ENCODE results near the gene DMGDH. TPM values are rescaled to one million over a fixed set of nuclear protein-coding genes. Genes with fewer than 3 reads are reported as not detected.

DMGDH gene
- polyA plus RNA-seq, 1 experiment = 2.9 TPM

DNA sequence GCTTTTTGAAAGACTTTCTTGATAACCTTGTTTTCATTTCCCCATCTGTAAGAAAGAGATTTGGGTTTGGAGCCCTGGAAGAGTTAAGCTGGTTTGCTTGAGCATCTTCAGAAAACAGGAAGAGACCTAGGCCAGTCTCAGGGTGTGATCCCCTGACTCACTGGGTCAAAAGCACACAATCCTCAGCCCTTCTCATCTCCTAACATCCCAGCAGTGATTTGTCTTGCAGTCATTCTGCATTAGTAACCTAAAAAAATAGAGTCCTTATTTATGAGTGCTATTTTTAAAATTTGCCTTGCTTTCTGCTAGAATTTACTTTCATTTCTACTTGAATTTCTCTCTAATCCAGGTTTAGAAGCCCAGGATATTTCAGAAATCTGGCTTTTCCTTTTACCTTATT, 68.0 kb downstream of the DMGDH start:
- ChIA-PET CTCF (interaction anchor here (1.2 kb wide), 1 partner anchor 19 kb away, joined by 3 read pairs; no protein-coding TSS in a partner anchor), POLR2A (no interaction called here)
- Histone ChIP-seq H3K36me3 (ENCODE audit: control insufficient read depth, insufficient read depth, low read length) (no peaks in the 10 kb centered on the region), H3K27me3 (ENCODE audit: control insufficient read depth, insufficient read depth, low read length) (no peaks in the 10 kb centered on the region), H3K4me3 (ENCODE audit: low read depth, low read length) (no peak overlapping the region)
- DNase-seq (ENCODE audit: low read depth) = no peak
- TF ChIP-seq, protein P1, sequence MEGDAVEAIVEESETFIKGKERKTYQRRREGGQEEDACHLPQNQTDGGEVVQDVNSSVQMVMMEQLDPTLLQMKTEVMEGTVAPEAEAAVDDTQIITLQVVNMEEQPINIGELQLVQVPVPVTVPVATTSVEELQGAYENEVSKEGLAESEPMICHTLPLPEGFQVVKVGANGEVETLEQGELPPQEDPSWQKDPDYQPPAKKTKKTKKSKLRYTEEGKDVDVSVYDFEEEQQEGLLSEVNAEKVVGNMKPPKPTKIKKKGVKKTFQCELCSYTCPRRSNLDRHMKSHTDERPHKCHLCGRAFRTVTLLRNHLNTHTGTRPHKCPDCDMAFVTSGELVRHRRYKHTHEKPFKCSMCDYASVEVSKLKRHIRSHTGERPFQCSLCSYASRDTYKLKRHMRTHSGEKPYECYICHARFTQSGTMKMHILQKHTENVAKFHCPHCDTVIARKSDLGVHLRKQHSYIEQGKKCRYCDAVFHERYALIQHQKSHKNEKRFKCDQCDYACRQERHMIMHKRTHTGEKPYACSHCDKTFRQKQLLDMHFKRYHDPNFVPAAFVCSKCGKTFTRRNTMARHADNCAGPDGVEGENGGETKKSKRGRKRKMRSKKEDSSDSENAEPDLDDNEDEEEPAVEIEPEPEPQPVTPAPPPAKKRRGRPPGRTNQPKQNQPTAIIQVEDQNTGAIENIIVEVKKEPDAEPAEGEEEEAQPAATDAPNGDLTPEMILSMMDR (IDR thresholded peaks at IDR 0.05; ENCODE audit: insufficient read depth, low read depth, low read length) = no peak

DNA sequence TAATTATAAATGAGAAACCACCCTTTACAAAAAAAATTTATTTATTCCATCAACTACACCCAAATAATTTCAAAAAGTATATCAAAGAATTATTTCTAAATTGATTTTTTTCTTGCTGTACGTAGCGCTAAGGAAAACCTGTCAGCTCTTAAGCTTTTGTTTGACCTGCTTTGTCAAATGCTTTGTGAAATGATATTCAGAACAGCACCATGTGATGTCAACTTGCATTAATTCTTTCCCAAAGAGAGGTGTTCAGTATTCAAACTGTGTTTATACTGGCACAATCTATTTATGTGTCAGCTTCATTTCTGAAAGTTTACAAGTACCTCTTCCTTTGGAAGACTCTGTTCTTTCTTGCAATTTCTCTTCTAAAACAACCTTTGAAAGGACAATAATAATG, 72.4 kb downstream of the DMGDH start:
- H3K36me3 ChIP-seq (ENCODE audit: control insufficient read depth, insufficient read depth, low read length) = no peaks in the 10 kb centered on the region
- no peaks in the 10 kb centered on the region for H3K27me3 ChIP-seq (ENCODE audit: control insufficient read depth, insufficient read depth, low read length)
- H3K4me3 ChIP-seq (ENCODE audit: low read depth, low read length) = no peak overlapping the region
- no peak for DNase-seq (ENCODE audit: low read depth)
- ChIA-PET POLR2A (no interaction called here), CTCF (interaction anchor here (2.5 kb wide), 1 partner anchor 13 kb away, joined by 8 read pairs; no protein-coding TSS in a partner anchor)
- TF ChIP-seq, protein P1 (IDR thresholded peaks at IDR 0.05; ENCODE audit: insufficient read depth, low read depth, low read length) = no peak

DNA sequence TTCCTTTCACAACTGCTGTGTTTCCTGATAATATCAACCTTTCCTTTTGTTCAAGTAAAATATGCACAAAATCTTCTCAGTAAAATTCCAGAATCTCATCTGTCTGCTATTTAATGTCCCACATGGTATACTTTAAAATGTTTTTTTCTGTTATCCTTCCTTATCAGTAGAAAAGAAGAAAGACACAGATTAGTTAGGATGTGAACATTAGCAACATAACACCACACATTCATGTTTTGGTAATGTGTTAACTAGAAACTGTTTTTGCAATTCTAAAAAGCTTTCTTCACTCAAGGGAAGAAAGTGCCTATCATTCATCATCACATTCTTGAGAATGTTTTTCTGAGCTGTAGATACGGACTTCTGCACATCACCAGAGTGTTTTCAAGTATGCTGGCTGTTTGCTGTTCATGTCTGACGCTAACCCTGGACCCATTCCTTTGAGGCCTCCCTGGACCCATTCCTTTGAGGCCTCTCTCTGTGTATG, 73.9 kb downstream of the DMGDH start:
- no peak overlapping the region for H3K4me3 ChIP-seq (ENCODE audit: low read depth, low read length)
- CTCF ChIA-PET = interaction anchor here (0.8 to 2.5 kb wide), 3 partner anchors 12 to 29 kb away, joined by 3 to 7 read pairs (median 3); no protein-coding TSS in a partner anchor
- no peaks in the 10 kb centered on the region for H3K36me3 ChIP-seq (ENCODE audit: control insufficient read depth, insufficient read depth, low read length)
- DNase-seq (ENCODE audit: low read depth) = no peak
- H3K27me3 ChIP-seq (ENCODE audit: control insufficient read depth, insufficient read depth, low read length) = no peaks in the 10 kb centered on the region
- TF ChIP-seq, protein P1 (IDR thresholded peaks at IDR 0.05; ENCODE audit: insufficient read depth, low read depth, low read length) = no peak
- POLR2A ChIA-PET = no interaction called here

DNA sequence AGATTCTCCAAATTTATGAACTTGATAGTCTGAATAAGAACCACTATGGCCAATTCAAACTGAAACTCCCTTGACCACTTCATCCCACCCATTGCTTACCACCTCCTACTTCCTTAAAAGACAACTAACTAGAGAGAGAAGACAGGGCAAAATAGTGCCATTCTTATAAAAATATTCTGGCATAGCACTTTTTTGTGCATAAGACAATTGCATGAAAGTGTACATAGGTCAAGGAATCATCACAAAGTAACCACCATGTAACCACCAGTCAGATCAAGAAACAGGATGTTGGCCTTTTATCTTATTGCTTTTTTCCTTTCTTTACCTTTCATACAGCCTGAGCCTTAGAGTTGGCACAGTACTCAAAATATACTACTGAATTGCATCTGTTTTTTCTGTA, 76.3 kb downstream of the DMGDH start:
- CTCF ChIA-PET = interaction anchor here (2.5 kb wide), 1 partner anchor 32 kb away, joined by 7 read pairs; no protein-coding TSS in a partner anchor
- no peak for DNase-seq (ENCODE audit: low read depth)
- Histone ChIP-seq H3K27me3 (ENCODE audit: control insufficient read depth, insufficient read depth, low read length) (no peaks in the 10 kb centered on the region), H3K4me3 (ENCODE audit: low read depth, low read length) (no peak overlapping the region), H3K36me3 (ENCODE audit: control insufficient read depth, insufficient read depth, low read length) (no peaks in the 10 kb centered on the region)
- TF ChIP-seq, protein P1 (IDR thresholded peaks at IDR 0.05; ENCODE audit: insufficient read depth, low read depth, low read length) = no peak
- POLR2A ChIA-PET = no interaction called here

DNA sequence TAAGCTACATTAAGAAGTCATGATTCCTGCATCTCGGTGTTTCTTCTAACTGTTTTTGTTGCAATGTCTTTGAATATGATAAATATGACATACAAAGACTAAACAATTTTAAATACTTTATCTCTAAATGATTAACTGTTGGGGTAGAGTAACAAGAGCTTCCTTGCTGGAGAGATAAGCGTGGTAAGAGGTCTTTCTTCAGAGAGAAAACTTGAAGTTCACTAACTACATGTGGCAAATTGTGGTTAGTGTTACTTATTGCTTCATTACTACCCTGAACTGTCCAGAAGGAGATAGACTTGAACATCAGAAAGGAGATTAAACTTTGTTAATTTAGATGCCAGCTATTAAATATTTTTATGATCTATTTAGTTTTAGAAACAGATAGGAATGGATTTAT, 77.3 kb downstream of the DMGDH start:
- Histone ChIP-seq H3K4me3 (ENCODE audit: low read depth, low read length) (no peak overlapping the region), H3K36me3 (ENCODE audit: control insufficient read depth, insufficient read depth, low read length) (no peaks in the 10 kb centered on the region), H3K27me3 (ENCODE audit: control insufficient read depth, insufficient read depth, low read length) (no peaks in the 10 kb centered on the region)
- POLR2A ChIA-PET = no interaction called here
- CTCF ChIA-PET = no interaction called here
- DNase-seq (ENCODE audit: low read depth) = no peak
- TF ChIP-seq, protein P1 (IDR thresholded peaks at IDR 0.05; ENCODE audit: insufficient read depth, low read depth, low read length) = no peak
